HG02852 (cell line): ENCODE data around the gene NECTIN3.

Experiments used
- ATAC-seq: cut with Tn5 transposase; IDR thresholded peaks from one replicate; pipeline ENCODE4 v1.9.1; 2021; ENCODE audit warnings: mild to moderate bottlenecking, moderate library complexity; ENCODE audit not compliant: unreplicated experiment

The NECTIN3 gene

DNA sequence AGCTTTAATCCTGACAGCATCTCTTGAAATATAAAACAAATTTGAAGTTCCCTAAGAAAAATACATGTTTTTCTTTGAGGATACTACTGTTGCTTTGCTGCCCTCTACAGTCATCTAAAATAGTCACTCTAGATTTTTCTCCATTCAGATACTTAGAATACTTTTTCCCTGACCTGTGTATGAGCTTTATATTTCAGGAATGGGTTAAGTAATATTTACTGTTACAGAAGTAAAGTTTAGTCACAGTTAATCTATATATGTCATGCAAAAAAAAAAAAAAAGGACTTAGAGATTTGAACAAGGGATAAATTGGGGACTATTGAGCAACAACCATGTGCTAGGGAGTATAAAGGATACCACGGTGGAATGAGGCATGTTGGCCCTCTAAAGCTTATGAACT lies 8.8 kb downstream of the NECTIN3 start:
- ATAC-seq = no peak

DNA sequence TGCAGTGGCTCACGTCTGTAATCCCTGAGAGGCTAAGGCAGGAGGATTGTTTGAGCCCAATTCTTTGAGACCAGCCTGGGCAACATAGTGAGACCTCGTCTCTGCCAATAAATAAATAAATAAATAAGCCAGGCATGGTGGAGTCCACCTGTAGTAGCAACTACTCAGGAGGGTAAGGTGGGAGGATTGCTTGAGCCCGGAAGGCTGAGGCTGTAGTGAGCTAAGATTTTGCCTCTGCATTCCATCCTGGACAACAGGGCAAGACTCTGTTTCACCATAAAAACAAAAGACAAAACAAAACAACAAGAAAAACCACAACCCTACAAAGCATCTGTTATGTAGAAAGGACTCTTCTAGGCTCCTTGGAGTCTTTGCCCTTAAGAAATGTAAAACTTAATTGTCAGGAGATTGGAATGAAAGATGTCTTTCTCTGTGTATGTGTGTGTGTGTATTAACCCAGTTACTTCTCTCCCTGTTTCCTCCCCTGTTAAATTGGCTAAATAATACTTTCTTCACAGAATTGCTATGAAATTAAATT lies 9.5 kb downstream of the NECTIN3 start:
- ATAC-seq = no peak

DNA sequence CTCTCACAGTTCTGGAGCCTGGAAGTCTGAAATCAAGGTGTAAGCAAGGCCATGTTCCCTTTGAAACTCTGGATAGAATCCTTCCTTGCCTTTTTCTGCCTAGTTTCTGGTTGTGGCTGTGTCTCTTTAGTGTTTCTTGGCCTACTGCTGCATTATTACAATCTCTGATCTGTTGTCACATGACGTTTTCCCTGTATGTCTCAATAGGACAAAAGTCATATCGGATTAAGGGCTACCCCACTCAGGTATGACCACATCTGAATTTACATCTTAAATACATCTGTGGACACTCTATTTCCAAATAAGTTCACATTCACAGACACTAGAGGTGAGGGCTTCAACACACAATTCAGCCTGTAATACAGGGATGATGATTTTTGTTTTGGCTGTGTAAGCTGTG lies 13.3 kb downstream of the NECTIN3 start:
- ATAC-seq = no peak

- no peak for ATAC-seq
Measured at GRCh38 chr3:111087924-111088469, 16.4 kb downstream of the NECTIN3 start.

GRCh38 chr3:111096487-111097209 lies 25.0 kb downstream of the NECTIN3 start:
- ATAC-seq = no peak

GRCh38 chr3:111103807-111104206 lies 32.2 kb downstream of the NECTIN3 start:
- ATAC-seq = no peak

DNA sequence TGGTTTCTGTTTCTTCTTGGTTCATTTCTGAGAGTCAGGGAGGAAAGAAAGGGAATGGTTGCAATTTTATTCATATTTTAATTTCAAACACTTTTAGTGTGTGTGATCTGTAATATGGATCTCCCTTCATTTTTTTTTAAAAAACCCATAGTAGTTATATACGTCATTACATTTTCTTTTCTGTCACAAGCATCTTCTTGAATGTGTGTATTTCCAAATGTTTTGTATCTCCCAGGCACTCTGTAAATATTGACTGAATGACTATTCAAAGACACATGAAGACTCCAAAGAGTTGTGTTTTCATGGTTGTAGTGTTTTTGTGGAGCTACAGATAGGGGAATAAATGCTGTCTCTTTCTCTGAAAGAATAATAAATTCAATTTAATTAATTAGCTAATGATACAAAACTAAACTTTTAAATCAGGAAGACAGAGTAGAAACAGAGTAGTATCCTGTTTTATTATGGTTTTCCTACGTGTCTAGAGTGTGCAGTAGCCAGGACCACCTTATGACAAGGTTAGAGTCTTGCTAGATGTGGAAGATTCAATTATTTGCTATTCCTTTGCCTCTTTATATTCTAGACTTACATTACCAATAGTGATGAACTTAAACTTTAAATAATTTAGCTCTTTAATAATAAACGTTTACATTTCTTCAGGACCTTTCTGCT lies 35.5 kb downstream of the NECTIN3 start:
- ATAC-seq = no peak

DNA sequence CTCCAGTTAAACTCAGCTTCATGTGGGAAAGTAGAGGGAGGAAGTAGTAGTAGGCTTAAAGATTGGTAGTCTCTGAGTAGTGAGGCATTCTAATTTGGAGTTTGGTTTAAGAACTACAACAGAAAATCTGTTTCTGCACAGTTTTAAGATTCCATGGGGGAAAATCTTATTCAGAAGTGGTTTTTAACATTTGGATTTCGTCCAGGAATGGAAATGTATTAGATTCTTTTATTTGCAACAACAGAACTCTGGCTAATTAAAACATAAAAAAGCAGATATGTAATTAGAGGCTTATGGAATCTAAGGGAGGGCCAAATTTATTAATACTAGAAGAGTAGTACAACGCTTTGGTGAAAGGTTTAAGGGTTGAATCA lies 36.0 kb downstream of the NECTIN3 start:
- ATAC-seq = no peak

DNA sequence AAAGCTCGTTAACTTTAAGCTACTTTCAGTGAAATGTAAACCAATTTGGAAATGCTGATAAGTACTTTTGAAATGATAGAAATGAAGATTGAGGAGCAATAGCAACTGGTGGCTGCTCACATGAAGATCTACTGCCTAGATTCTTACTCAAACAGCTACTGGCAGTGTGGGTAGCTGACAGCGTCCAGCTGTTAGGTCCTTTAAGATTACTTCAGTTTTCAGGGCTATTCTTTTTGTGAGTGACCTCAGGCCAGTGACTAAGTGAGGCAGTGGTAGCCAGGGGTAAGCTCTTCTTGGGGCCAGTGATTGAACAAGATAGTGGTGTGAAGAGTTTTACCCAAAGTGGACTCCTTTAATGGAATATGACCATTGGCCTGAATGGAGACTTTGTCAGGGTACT lies 41.3 kb downstream of the NECTIN3 start:
- no peak for ATAC-seq

GRCh38 chr3:111128884-111129283 lies 57.3 kb downstream of the NECTIN3 start:
- no peak for ATAC-seq

DNA sequence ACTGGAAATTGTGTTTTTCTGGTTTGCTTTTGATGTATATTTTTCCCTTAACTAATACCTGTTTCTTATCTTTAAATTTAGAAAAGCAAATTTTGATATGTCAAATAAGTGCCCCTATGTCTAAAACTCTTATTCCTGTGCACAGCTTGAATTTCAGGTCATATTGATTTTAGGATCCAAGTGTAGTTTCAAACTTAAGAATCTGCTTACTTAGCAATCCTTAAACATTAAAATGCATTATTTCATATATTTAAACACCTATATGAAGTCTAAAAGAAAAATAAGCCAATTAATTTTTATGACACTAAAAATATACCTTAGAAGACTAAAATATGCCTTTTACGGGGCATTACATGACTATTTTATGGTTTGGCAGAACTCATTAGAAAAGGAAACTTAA lies 59.2 kb downstream of the NECTIN3 start:
- no peak for ATAC-seq

DNA sequence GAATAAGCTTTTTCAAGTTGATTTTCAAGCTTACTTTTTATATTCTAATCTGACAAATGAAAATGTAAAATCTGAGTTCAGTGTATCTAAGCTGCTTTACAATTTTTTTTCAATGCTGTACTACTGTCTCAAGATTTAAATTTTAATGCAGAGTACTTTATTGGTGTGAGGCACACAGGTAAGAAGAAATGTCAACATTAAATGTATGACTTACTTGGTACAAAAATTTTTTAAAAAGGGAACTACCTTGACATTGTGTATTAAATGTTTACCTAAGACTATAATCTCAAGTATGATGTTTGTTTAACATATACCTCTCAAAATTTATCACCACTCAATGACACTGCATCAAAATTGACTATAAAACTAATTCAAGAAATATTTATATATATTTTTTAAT lies 62.7 kb downstream of the NECTIN3 start:
- ATAC-seq = no peak

DNA sequence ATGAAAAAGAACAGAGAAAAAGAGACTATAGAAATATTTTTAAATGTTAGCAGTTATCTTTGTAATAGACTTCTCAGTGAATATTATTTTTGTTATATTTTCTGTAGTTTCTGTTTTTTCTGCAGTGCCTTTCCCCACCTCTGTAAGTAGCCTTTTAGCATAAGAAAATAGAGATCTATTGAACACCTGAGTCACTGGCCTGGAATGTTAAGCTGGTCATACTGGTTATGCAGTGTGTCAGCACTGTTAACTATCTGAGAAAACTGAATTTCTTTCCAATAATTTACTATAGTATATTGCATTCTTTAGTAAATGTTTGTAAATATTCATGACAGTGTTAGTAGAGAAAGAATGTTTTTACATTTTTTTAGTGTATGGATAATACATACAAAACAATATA lies 79.8 kb downstream of the NECTIN3 start:
- ATAC-seq = no peak

DNA sequence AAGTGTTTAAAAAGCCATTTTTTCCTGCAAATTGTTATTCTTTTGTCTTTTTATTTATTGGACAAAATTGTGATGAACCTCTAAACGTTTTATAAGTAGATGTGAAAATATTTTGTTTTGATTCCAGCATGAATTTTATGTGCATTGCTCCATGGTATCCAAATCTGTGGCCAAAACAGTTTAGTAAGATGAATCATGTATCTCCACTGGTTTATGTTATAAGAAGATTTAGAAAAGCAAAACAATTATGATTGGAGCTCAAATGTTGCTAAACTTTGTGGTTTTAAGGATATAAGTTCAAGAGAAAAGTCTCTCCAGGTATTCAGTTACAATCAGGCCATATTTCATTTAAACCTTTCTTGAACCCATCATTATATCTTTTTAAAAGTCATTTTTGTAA lies 80.9 kb downstream of the NECTIN3 start:
- ATAC-seq = no peak

DNA sequence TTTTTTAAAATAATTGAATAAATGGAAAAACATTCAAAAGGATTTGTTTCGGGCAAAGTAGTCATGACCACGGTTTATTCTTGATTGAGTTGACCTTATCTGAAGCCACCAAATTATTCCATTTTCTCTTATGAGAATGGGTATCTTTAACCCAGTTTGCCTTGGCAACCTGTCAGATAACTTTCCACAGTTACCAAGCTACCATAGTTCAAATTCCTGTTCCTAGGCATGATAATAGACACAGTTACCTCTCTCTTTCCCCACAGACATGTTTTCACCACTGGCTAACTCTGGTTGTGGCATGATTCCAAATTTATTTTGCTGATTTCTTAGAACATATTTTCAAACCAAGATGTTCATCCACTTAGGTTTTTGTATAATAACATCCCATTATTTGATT lies 84.9 kb downstream of the NECTIN3 start:
- ATAC-seq = no peak

GRCh38 chr3:111159391-111159790 lies 87.8 kb downstream of the NECTIN3 start:
- ATAC-seq = no peak

DNA sequence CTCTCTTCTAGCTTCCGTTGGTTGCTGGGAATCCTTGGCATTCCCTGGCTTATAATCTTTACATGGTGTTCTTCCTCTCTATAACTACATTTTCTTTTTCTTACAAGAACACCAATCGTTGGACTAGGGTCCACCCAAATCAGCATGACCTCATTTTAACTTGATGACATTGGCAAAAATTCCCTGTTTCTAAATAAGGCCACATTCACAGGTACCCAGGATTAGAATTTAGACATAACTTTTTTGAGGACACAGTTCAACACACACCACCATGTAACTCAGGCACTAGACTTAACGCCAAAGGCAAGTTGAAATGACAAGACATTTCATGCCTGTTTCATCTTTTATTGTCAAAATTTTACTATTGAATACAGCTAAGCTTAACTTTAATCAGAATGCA lies 93.0 kb downstream of the NECTIN3 start:
- no peak for ATAC-seq

GRCh38 chr3:111165411-111165810 lies 93.8 kb downstream of the NECTIN3 start:
- ATAC-seq = no peak

DNA sequence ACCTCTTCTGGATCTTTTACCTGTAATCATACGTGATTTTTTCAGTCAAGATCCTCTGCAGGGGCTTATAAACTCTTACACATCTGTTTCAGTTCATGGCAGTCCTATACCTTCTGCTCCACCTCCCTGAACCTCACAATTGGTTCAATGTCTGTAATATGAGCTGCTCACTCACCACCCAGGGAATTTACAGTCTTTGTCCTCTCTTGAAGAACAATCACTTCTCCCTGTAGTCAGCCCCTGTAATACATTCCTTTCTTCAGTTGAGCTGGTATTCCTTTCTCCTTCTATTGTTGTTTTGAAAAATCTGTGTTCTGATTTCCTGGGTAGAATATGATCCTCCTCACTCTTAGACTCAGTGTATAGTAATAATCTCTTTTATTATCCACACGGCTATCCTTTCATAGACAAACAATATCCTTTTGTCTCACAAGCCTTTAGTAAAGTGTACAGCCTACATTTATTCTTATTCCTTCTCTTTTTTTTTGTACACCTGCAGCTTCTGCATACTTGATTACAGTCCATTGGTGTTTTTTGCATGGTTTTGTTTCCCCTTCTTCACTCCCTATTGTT lies 101.8 kb downstream of the NECTIN3 start:
- ATAC-seq = no peak

DNA sequence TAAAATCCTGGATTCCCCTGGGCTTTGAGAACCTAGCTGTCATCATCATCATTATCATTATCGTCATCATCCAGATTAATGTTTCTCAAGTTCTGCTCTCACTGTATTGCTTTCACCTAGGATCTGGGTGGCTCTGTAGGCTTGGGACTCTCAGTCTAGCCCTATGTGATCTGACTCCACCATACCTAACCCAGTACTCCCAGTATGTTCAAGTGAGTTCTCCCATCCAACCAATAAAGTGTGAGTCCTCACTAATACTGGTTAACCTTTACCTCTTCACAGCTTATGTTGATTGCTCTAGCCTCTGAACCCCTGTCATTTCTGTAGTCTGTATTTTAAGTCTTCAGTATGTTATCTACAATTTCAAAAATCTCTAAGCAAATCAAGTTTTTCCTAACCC lies 102.3 kb downstream of the NECTIN3 start:
- no peak for ATAC-seq

DNA sequence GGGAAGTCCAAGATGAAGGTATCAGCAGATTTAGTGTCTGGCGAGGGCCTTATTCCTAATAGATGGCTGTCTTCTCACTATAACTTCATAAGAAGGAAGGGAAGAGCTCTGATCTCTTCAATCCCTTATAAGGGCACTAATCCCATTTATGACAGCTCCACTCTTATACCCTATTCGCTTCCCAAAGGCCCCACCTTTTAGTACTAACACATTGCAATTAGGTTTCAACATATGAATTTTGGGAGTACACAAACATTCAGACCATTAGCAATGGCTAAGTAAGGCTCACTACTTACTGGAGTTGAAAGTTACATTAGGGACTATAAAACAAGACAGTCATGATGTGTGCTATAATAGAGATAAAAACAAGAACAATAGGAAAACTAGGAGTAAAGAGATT lies 118.9 kb downstream of the NECTIN3 start:
- ATAC-seq = no peak

- no peak for ATAC-seq
Measured at GRCh38 chr3:111193472-111193871, 121.9 kb downstream of the NECTIN3 start.
